ENCODE measurements around the gene FAM171A1.

FAM171A1 gene

DNA sequence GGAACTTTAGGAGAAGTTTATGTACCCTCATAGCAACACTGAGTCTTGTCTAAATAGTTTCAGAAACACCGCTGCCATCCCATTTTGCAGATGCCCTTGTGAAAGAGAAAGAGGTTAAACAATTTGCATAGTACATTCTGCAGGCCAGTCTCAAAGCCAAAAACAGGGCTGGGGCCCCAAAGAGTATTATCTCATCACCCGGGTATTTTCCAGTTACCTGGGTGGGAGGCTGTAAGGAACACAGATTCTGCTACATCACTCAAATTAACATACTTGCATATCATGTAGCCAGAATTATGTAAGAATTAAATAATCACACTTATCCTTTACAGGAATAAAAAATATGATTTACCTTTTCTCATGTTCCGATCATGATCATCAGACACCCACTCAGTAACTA, 3.1 kb upstream of the FAM171A1 start:
- H3K9me3 ChIP-seq (ENCODE audit: low read length), result no peaks in the 10 kb centered on the region
- H3K79me2 ChIP-seq (ENCODE audit: insufficient read depth, low read length), result no peaks in the 10 kb centered on the region
- TF ChIP-seq CTCF (IDR thresholded peaks at IDR 0.05; ENCODE audit: low read length) (no peak), EZH2 (IDR thresholded peaks at IDR 0.05; ENCODE audit: borderline replicate concordance, low read length) (no peak)
- no peak overlapping the region for H2AFZ ChIP-seq (ENCODE audit: low read length)
- no peaks in the 10 kb centered on the region for H3K9me2 ChIP-seq (ENCODE audit: low read depth, low read length)
- H3K4me1 ChIP-seq (ENCODE audit: insufficient read depth, low read length, severe bottlenecking), result no peaks in the 10 kb centered on the region
- no peak overlapping the region for H3K4me2 ChIP-seq (ENCODE audit: low read length)
- H3F3A ChIP-seq (ENCODE audit: insufficient read depth, low read length), result no peaks in the 10 kb centered on the region
- no peaks in the 10 kb centered on the region for H3K27me3 ChIP-seq (ENCODE audit: insufficient read depth, low read length)
- no peaks in the 10 kb centered on the region for H4K20me1 ChIP-seq (ENCODE audit: insufficient read depth, low read length)
- no peak overlapping the region for H3K4me3 ChIP-seq (ENCODE audit: low read depth, low read length, poor library complexity, severe bottlenecking)
- H3K27ac ChIP-seq (ENCODE audit: low read depth, low read length, poor library complexity, severe bottlenecking), result no peak overlapping the region
- H3K36me3 ChIP-seq (ENCODE audit: insufficient read depth, low read length), result no peaks in the 10 kb centered on the region
- H3K9ac ChIP-seq (ENCODE audit: low read length), result no peak overlapping the region

- no peak overlapping the region for H3K4me2 ChIP-seq (ENCODE audit: low read length)
- no peaks in the 10 kb centered on the region for H3K4me1 ChIP-seq (ENCODE audit: insufficient read depth, low read length, severe bottlenecking)
Observed at GRCh38 chr10:15373199-15373598, 2.1 kb upstream of the FAM171A1 start.

GRCh38 chr10:15370212-15370855, 755 bp downstream of the FAM171A1 start:
- Histone ChIP-seq H2AFZ (ENCODE audit: low read length) (no peak overlapping the region), H3K9me2 (ENCODE audit: low read depth, low read length) (no peaks in the 10 kb centered on the region), H3K27ac (ENCODE audit: low read depth, low read length, poor library complexity, severe bottlenecking) (no peak overlapping the region), H3K36me3 (ENCODE audit: insufficient read depth, low read length) (no peaks in the 10 kb centered on the region), H3K9ac (ENCODE audit: low read length) (no peak overlapping the region), H3K4me3 (ENCODE audit: low read depth, low read length, poor library complexity, severe bottlenecking) (no peak overlapping the region), H4K20me1 (ENCODE audit: insufficient read depth, low read length) (no peaks in the 10 kb centered on the region), H3K4me2 (ENCODE audit: low read length) (no peak overlapping the region), H3K79me2 (ENCODE audit: insufficient read depth, low read length) (no peaks in the 10 kb centered on the region), H3K27me3 (ENCODE audit: insufficient read depth, low read length) (no peaks in the 10 kb centered on the region), H3F3A (ENCODE audit: insufficient read depth, low read length) (no peaks in the 10 kb centered on the region), H3K4me1 (ENCODE audit: insufficient read depth, low read length, severe bottlenecking) (no peaks in the 10 kb centered on the region), H3K9me3 (ENCODE audit: low read length) (no peaks in the 10 kb centered on the region)
- no peak for TF ChIP-seq CTCF (IDR thresholded peaks at IDR 0.05; ENCODE audit: low read length)
- no peak for TF ChIP-seq EZH2 (IDR thresholded peaks at IDR 0.05; ENCODE audit: borderline replicate concordance, low read length)

More at GRCh38 chr10:15373199-15373598, 2.1 kb upstream of the FAM171A1 start:
- no peaks in the 10 kb centered on the region for H3K27me3 ChIP-seq (ENCODE audit: insufficient read depth, low read length)
- H2AFZ ChIP-seq (ENCODE audit: low read length), result no peak overlapping the region
- no peak overlapping the region for H3K9ac ChIP-seq (ENCODE audit: low read length)
- H3K36me3 ChIP-seq (ENCODE audit: insufficient read depth, low read length), result no peaks in the 10 kb centered on the region
- H3K9me2 ChIP-seq (ENCODE audit: low read depth, low read length), result no peaks in the 10 kb centered on the region
- H4K20me1 ChIP-seq (ENCODE audit: insufficient read depth, low read length), result no peaks in the 10 kb centered on the region
- TF ChIP-seq EZH2 (IDR thresholded peaks at IDR 0.05; ENCODE audit: borderline replicate concordance, low read length), result no peak
- TF ChIP-seq CTCF (IDR thresholded peaks at IDR 0.05; ENCODE audit: low read length), result no peak
- no peaks in the 10 kb centered on the region for H3K9me3 ChIP-seq (ENCODE audit: low read length)
- no peak overlapping the region for H3K4me3 ChIP-seq (ENCODE audit: low read depth, low read length, poor library complexity, severe bottlenecking)
- no peaks in the 10 kb centered on the region for H3F3A ChIP-seq (ENCODE audit: insufficient read depth, low read length)
- no peaks in the 10 kb centered on the region for H3K79me2 ChIP-seq (ENCODE audit: insufficient read depth, low read length)
- no peak overlapping the region for H3K27ac ChIP-seq (ENCODE audit: low read depth, low read length, poor library complexity, severe bottlenecking)

All from OCI-LY1 (cell line).